Measurements from ENCODE around the gene ABCA1.
"Not testable (repeated sequence)": the region's sequence is repeated elsewhere in the genome, so short reads cannot be mapped to it uniquely, and the experiment has no call there.

Gene ABCA1

DNA sequence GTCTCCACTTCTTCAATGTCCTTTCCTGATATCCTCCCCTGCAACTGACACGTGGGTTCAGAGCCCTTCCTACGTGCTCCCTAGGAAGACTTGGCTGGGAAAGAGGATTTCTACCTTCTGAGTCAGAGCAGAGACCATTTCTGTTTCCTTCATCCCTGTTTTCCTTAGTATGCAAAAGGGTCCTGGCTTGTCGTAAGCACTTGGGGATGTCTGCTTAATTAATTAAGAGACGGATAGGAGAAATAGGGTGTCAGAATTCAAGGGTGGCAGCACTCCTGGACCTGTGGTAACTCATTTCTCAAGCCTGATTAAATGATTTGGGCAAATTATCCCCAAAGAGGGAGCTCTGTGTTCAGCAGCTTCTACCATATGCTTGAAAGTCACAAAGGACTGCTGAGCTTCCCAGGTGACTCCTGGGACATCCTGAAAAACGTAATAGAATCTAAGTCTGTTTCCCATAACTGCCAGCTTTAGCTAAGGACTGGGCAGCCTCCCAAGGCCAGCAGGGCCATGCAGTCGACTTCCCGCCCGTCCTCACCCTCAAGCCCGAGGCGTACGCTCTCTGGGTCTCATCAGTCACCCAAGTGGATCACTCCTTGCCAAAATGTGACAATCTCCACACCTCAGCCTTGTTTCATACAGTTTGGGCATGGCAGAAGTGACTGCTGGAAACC is 20.5 kb downstream of the ABCA1 start:
- no peak for DNase-seq (ENCODE audit: low read depth in 2 of 3, low spot score in 2 of 3)

- DNase-seq (ENCODE audit: low read depth in 2 of 3, low spot score in 2 of 3) = no peak
Observed at GRCh38 chr9:104906441-104907277, 21.3 kb downstream of the ABCA1 start.

GRCh38 chr9:104905931-104906330 is 22.0 kb downstream of the ABCA1 start:
- no peak for DNase-seq (ENCODE audit: low read depth in 2 of 3, low spot score in 2 of 3)

GRCh38 chr9:104905153-104905901 is 22.6 kb downstream of the ABCA1 start:
- DNase-seq (ENCODE audit: low read depth in 2 of 3, low spot score in 2 of 3) = no peak

DNA sequence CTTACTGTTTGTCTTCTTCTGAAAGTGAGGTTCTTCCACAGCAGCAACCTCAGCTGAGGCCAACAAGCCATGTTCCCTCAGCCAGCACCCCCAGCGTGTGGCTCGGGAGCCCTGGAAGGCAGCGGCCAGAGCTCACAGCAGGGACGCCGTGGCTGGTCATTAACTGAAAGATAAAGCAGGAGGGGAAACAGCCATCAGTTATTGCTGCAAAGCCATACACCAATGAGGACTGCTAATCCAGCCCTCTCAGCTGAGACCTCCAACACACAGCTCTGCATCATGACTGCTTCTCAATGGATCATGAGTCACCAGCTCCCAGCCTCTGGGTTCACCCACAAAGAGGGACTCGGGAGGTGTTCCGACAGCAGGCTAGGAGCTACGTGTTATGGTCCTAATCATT is 24.3 kb downstream of the ABCA1 start:
- DNase-seq (ENCODE audit: low read depth in 2 of 3, low spot score in 2 of 3) = no peak

DNA sequence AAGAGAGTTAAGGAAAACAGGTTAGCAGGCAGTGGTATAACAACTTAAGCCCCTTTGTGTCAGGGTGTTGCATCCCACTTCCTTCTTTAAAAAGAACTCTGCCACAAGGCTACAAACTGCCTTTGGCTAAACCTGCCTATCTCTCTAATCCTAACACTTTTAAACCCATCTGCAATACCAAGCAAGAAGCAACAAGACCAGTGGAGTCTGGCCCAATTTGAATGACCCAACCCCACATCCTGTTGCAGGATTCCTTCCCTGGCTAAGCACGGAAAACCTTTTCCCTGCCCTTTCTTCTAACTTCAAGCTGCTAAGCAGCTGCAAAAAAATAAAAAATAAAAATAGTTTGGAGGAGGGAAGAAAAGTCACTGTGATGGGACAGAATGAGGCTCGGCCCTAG is 27.1 kb downstream of the ABCA1 start:
- DNase-seq (ENCODE audit: low read depth in 2 of 3, low spot score in 2 of 3) = no peak

DNA sequence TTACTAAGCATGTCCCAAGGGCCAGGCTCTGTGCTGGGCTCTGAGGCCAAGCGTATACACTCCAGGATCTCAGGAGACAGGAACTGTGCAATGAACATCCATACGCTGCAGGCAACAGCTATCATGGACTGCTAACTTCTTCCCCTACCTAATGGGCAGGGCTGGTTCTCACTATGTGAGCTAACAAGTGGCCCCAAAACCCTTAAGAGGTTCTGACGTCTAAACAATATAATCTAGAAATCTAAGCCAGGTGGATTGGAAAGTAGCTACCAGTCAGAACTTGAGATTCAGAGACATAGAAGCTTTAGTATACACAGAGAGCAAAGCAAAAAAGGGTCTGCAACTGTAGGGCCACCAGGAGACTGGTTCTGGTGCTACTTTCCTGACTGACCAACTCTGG is 27.6 kb downstream of the ABCA1 start:
- DNase-seq (ENCODE audit: low read depth in 2 of 3, low spot score in 2 of 3) = no peak

DNA sequence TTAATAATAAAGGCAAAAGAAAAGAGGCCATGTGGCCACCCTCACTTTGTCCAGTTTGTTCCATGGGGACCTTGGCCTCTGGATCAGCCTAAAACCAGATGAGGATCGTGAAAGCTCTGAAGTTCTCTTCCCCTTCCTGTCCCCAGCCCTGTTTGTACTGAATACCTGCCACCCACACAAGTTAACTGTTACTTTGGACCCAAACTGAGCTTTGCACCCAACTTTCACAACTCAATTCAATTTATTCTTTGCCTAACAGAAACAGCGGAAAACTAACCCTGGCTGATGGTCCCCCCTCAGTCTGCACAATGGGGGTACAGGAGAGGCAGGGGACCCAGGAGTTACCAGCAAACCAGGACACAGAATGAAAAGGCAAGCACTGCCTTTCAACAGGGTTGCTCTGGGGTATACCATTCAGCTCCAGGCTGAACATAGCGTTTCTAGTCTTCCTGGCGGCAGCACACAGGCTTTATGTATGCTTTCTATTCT is 28.2 kb downstream of the ABCA1 start:
- DNase-seq (ENCODE audit: low read depth in 2 of 3, low spot score in 2 of 3) = no peak

DNA sequence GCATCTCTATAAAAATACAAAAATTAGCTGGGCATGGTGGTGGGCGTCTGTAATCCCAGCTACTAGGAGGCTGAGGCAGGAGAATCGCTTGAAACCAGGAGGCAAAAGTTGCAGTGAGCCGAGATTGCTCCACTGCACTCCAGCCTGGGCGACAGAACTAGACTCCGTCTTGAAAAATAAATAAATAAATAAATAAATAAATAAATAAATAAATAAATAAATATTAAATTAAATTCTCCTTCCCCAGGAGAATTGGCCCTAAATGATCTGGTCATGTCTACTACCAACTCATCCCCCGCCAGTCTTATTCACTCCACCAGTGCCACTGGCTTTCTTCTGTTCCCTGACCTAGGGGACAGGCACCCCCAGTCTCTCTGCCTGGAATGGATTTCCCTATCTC is 29.6 kb downstream of the ABCA1 start:
- DNase-seq (ENCODE audit: low read depth in 2 of 3, low spot score in 2 of 3) = not testable (repeated sequence)

GRCh38 chr9:104896131-104896530 is 31.8 kb downstream of the ABCA1 start:
- DNase-seq (ENCODE audit: low read depth in 2 of 3, low spot score in 2 of 3) = no peak

DNA sequence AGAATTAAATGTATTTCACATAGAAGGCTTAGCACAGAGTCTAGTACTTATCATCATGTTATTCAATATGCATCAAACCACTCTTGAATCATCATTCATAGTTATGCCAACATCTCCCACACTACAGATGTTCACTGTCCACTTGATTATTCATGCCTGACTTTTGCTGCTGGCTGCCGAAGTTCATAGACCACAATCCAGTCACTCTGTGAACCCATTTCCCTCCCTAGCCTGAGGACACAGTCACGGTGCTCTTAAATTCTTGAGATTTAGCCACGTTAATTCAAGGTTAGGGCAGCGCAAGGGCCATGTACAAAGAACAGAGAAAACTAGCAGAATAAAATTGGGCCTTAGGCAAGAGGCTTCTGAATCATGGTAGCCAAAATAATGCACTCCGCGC is 32.4 kb downstream of the ABCA1 start:
- DNase-seq (ENCODE audit: low read depth in 2 of 3, low spot score in 2 of 3) = no peak

GRCh38 chr9:104892701-104893100 is 35.3 kb downstream of the ABCA1 start:
- no peak for DNase-seq (ENCODE audit: low read depth in 2 of 3, low spot score in 2 of 3)

GRCh38 chr9:104890433-104890770 is 37.6 kb downstream of the ABCA1 start:
- no peak for DNase-seq (ENCODE audit: low read depth in 2 of 3, low spot score in 2 of 3)

- no peak for DNase-seq (ENCODE audit: low read depth in 2 of 3, low spot score in 2 of 3)
Observed at GRCh38 chr9:104885818-104886709, 41.9 kb downstream of the ABCA1 start.

DNA sequence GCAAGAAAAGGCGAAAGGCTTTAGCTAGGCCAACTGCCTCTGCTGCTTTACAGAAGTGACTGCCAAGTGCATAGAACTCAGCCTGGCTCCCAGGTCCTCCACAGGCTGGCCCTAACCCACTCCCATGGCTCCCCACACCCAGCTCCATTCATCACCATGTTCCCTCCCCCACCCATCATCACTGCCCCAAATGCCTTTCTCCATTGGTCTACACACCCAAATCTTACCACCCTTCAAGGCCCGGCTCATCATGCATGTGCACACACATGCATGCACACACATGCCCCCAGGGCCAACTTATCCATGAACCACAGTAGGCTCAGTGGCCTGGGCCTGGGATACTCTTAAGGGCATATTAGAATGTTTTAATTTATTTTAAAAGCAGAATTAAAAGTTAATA is 44.8 kb downstream of the ABCA1 start:
- DNase-seq (ENCODE audit: low read depth in 2 of 3, low spot score in 2 of 3) = no peak

DNA sequence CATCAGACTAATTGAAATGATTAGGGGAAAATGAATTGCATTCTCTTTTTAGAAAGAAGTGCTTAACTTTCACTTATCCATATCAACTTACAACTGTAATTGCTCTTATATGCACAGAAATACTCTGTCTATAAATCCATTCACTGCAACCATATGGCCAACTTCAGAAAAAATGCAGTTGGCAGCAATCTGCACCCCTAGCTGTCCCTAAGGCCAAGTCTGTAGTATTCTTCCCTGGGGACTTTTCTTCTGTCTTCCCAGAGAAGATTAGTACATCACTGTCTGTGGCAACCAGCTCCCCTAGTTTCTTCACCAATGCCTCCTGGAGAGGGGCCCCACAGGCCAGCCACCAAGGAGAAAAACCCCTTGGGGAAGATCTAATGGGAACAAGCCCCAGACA is 45.4 kb downstream of the ABCA1 start:
- no peak for DNase-seq (ENCODE audit: low read depth in 2 of 3, low spot score in 2 of 3)

DNA sequence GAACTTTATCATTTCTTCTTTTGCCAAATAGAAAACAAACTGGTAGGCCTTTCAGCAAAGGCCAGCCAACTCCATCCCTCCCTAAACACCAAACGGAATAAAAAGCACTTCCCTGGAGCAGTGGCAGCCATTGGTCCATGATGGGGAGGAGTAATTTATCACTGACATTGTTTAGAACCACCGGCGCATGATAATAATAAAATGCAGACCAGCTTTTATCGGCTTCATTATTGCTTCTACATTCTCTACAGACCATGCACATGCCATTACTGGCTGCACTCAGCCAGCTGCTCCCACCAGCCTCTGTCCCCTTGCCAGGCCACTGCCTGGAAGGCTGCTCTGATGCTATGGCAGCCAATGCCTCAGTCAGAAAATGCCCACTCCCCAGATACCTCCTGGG is 45.9 kb downstream of the ABCA1 start:
- DNase-seq (ENCODE audit: low read depth in 2 of 3, low spot score in 2 of 3) = no peak

DNA sequence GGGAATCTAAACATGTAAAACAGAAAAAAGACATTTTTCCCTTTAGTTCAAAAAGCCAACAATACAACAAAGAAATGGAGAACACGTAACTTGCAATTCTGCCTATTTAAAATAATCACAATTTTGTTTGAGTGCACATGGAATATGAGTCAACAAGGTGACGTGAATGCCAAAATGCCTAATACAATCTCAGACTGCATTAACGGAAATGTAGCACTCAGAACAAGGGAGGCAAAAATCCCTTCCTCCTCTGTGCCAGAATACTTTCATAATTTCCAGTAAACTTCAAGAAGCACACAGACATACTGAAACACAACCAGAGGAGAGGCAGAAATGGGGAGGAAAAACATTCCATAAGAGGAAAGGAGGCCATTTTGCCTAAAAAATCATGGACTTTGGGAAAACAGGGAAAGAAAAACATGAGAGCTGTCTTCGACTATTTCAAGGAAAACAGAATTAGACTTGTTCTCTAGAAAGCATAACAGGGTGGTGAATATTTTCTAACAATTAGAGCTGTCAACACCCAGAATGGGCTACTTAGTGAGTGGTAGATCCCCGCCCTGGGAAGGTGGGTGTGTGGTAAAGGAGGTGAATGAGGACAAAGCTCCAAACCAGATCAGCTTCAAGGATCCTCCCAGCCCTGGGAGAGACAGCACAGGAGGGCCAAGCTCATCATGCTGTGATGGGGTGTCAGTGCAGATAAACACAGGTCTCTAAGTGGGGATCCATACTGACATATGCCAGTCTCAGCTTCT is 48.2 kb downstream of the ABCA1 start:
- no peak for DNase-seq (ENCODE audit: low read depth in 2 of 3, low spot score in 2 of 3)

DNA sequence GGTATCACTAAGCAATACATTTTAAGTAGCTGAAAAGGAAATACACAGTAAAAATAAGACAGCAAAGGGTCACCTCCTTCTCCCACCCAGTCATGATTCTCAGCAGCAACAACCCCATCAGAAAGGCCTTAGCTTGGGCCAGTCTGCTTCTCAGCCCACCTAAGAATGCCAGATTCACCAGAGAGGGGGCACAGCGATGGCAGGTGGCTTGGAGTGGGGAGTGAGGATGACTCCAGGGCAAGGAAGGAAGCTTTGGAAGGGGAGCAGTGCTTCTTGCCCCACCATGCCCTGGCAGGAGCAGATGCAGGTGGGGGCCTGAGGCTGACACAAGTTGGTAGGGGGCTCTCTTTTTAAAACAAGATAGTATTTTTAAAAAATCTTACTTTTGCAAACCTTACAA is 51.4 kb downstream of the ABCA1 start:
- DNase-seq (ENCODE audit: low read depth in 2 of 3, low spot score in 2 of 3) = no peak

- DNase-seq (ENCODE audit: low read depth in 2 of 3, low spot score in 2 of 3) = no peak
Observed at GRCh38 chr9:104875897-104876296, 52.1 kb downstream of the ABCA1 start.

Data from activated CD8-positive, alpha-beta memory T cell treated with anti-CD3 and anti-CD28 coated beads for 48 hours (primary cell).